NCI-H146 (cell line): ENCODE data around the gene ITK.

Experiments
- DNase-seq: peaks from one replicate; lab custom pipeline; 2025; lab: John Stamatoyannopoulos, UW

The ITK gene

DNA sequence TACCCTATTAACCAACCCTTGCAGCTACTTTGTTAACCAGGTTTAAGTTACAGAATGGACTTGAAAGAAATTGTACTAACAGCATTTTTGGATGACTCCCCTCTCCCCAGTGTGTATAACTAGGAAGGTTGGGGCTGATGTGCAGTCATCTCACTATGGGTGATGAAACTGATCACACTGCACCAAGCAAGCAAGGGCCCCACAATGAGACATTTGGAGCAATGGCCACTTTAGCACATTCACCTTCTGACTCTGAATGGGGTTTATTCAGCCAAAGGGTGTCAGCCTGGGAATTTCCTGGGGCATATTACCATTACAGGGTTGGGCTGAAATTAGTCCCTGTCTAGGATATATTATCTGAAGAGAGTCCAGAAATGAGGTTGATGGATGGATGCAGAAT lies 66.6 kb downstream of the ITK start:
- no peak for DNase-seq

DNA sequence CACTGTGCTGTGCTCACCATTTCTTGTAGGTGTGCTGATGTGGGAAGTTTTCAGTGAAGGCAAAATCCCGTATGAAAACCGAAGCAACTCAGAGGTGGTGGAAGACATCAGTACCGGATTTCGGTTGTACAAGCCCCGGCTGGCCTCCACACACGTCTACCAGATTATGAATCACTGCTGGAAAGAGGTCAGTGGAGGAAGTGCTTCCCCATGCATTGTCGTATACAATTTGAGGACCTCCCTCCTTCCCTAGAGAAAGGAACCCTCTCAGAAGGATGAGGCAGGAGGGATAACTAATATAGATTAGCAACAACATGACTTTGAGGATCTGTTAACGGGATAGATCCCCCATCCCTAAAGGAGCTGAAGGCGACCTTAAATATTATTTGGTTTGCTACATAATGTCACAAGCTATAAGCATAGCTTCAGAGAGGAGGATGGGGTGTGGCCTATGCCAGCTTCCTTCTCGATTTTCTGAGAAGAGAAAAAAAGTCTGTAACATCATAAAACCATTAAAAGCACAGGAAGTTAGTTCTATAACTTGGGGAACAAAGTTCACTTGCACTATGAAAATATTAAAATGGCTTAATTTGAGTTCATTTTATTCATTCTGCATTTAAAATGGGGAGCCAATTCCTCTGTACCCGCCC lies 68.3 kb downstream of the ITK start:
- DNase-seq: no peak

DNA sequence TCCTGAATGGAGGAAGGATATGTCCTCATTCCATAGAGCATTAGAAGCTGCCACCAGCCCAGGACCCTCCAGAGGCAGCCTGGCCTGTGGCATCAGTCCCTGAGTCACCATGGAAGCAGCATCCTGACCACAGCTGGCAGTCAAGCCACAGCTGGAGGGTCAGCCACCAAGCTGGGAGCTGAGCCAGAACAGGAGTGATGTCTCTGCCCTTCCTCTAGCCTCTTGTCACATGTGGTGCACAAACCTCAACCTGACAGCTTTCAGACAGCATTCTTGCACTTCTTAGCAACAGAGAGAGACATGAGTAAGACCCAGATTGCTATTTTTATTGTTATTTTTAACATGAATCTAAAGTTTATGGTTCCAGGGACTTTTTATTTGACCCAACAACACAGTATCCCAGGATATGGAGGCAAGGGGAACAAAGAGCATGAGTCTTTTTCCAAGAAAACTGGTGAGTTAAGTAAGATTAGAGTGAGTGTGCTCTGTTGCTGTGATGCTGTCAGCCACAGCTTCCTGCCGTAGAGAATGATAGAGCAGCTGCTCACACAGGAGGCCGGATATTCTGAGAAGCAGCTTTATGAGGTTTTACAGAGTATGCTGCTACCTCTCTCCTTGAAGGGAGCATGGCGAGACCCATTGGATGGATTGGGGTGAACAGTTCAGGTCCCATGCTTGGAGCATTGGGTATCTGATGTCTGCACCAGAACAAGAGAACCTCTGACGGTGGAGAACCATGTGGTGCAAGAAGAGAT lies 72.2 kb downstream of the ITK start:
- DNase-seq: no peak

DNA sequence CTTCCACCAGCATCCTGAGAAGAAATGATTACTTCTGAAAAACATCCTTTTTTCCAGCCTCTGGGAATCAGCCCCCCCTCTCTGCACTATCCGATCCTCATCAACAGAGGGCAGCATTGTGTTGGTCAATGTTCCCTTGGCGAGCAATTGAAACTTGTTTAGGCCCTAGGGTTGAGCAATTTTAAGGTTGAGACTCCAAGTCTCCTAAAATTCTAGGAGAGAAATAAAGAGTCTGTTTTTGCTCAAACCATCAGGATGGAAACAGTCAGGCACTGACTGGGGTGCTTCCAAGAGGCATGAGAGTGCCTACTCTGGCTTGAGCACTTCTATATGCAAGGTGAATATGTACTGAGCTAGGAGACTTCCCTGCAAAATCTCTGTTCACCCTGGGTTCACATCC lies 72.9 kb downstream of the ITK start:
- DNase-seq: peak; percentile 37

DNA sequence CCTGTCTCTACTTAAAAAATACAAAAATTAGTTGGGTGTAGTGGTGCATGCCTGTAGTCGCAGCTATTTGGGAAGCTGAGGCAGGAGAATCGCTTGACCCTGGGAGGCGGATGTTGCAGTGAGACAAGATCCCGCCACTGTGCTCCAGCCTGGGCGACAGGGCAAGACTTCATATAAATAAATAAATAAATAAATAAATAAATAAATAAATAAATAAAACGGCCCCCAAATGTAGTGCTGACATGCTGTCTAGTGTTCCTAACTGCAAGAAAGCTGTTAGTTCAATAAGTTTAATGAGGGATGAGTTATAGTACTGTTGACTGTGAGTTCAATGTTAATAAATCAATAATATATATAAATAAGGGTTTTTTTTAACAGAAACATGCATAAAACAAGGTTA lies 77.8 kb downstream of the ITK start:
- no peak for DNase-seq

DNA sequence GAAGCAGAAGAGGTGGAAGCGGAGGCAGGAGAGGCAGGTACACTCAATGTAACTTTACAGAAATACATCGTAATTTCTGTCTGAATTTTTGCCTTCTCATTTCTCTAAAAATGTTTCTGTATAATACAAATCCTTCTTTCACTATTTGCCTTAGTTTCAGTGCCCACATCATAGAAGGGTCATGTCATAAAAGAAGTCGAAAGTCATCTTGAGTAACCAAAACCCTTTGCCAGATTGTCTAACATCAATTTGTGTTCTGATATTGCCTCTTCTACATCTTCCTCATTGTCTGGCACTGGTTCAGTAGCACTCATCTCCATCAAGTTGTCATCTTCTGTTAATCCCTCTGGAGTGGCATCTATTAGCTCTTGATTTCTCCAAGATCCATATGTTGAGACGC lies 79.1 kb downstream of the ITK start:
- no peak for DNase-seq

DNA sequence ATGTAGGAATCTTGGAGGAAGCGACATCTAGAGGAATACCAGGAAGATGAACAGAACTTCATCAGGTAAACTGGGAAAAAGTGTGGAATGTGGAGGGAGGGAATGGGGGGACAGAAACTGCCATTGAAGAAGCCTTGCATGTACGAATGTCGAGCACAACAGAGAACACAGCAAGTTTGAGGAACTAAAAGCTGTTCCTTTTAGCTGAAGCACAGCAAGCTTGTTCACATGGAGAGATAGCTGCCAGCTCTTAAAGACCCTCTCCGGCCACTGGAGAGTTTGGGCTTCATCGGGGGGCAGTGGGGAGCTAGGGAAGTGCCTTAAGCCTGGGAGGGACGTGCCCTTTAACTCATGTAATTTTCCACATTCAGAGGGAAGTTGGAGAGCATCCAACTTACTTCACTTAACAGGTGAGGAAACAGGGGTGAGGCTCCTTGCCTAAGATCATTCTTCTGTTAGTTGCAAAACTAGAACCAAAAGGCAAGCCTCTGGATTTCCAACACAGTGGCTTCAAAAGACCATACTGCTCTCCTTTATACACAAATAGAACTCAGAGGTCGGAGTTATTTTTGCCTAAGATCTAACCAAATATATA lies 83.0 kb downstream of the ITK start:
- no peak for DNase-seq

DNA sequence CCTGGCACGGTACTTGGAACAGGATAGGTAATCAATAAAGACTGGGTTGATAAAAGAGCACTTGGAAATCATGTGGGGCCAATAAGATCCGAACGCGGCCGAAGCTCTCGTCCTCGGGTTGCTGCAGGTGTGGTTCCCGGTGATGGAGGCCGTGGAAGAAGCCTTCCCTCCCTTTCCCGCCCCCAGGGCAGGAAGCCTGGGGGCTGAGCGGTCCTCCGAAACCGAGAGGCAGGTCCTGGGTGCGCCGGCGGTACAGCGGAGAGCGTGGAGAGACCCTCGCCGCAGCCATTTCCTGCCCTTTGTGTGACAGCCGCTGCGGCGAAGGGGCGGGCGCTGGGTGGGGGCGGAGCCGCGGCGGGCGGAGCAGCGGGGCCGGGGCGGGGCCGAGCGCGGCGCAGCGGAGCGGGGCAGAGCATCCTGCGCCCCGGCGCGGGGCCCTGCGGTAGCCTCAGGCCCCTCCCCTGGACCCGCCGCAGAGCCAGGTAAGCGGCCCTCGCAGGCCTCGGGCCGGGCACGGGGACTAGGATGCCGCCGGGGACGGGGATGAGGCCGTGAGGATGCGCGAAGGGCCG lies 85.2 kb downstream of the ITK start, which contains the start of gene CYFIP2:
Gene CYFIP2, plus strand, starts transcription at position 410 of the 572 bp plus-strand sequence. CDS start 19,239 bp downstream, outside the sequence.
- DNase-seq: peak; percentile 80

DNA sequence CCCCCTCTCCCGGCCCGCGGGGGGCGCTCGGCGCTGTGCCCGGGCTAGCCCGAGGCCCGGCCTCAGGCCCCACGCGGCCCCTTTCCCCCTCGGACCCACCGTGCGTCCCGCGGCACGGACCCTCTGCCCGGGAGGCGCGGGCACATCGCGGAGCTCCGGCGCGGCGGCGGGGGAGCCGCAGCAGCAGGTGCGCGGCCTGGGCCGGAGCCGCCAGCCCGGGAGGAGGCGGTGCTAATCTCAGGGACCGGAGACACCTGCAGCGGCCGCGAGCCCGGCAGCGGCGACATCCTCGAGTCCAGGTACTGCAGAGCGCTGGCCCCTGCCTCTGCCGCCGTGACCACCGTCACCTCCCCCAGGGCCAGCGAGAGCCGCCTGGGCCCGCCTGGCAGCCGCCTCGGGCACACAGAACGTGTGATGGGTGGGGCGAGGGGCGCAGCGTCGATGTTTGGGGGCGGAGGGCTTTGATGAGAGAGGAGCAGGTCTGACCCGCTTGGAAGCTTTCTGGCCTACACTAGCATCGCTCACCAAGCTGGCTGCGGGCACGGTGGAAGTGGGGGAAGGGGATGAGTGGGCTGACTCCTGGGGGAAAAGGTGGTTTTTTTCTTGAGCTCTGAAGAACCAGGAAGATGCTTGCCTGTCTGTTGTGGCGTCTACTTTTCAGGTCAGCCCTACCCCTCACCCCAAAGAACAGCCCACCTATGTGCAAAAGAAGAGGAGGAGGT lies 85.8 kb downstream of the ITK start:
- peak; percentile 55 for DNase-seq

DNA sequence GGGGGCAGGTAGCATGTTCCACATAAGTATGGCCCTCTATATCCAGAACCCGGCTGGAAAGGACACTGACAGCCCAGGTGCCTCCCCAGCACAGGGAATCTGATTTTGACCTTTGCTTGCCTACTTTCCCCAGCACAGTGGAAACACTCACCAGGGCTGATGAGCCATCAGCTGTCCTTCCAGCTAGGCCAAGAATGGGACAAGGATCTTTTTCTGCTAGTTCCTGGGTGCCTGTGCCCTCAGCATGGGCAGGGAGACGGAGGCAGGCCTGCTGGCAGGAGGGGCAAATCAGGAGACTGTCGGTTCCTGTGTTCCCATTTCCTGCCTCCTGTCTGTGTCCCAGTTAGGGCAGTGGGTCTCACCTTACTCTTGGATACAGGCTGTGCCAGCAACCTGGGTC lies 86.4 kb downstream of the ITK start:
- DNase-seq: no peak

DNA sequence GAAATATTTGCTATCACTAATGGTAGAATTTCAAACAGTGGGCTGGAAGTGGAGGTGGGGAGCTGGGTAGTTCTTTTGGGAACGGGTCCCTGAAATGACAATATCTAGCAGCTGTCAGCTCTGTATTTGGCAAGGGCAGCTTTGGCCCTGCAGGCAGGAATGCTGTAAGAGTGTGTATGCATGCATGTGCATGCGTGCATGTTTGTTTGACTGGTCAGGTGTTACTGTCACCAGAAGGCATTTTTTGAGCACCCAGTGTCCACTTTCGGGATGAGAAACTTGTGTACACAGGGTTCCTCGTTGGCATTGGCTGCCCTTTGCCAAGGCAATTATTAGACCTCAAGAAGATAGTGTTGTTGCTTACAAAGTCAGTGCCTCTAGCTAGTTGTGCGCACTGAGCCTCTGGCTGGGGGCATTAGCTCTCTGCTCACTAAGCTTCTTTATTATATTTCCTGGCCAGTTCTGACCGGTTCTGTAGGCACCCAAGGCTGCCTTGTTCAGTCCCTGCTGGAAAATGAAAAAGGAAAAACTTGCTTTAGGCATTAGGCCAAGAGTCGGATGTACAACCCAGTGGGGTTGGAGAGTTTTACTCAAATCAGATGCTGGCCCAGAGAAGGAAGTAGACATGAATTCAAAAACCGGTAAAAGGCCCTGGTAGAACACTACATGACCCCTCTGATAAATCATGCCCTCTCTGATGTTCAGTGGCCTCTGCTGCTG lies 87.3 kb downstream of the ITK start:
- peak; percentile 17 for DNase-seq

DNA sequence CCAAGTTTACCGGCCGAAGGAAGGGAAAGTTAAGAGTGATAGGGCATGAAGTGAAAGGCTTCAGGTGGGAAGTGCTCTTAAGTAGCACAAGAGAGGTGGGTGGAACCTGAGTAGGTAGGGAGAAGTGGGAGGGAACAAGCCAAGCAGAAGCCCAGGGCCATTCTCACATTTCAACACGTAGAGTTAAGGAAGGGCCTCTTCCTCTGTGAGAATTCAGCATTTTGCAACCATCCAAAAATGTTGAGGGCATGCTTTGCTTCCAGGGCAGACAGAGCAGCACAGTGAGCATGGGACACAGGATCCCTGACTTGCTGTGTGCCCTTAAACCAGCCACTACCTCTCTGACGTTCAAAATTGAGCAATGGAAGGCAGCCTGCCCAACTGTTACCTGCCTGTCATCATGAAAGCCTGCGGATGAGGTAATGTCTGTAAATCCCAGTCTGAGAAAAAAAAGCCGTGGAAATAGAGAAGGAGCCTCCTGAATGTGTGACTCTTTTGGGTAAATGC lies 88.6 kb downstream of the ITK start:
- no peak for DNase-seq

DNA sequence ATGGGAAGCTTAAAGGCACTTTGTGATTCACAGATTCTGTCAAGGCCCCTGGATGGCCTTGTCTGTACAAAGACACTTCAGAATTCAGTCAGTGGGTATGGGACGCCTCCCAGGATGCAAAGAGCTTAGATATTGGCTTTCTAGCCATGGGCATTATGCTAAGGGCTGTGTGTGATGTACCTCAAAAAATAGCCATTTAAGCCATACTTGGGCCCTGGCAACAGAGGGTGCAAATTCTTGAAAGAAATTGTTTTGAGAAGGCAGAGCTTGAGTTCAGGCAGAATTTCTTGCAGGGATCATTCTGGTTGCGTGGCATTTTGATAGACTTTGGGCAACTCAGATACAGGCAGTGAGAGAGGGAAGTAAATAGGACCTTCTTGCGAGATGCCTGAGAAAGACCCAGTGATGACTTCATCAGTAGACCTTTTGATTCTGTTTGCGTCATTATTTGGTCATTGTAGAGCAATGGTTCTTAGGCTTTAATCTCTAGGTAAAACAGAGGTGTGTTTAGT lies 89.2 kb downstream of the ITK start:
- no peak for DNase-seq

DNA sequence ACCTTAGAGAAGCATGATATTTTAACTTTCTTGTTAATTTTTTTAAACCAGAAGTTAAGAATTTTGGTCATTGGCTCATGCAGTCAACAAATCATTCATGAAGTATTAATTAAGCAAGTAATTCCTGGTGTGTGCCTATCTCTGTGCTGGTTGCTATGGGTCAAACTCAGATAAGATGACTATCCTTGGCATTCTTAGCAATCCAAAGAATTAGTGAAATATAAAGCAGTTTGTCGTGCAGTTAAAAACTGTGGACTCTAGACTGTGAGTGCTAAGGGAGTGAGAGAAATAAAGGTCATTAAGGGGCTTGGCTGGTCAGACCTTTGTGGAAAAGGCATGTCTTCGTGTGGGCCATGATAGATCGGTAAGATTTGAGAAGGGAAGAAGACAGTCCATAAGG lies 90.1 kb downstream of the ITK start:
- no peak for DNase-seq

DNA sequence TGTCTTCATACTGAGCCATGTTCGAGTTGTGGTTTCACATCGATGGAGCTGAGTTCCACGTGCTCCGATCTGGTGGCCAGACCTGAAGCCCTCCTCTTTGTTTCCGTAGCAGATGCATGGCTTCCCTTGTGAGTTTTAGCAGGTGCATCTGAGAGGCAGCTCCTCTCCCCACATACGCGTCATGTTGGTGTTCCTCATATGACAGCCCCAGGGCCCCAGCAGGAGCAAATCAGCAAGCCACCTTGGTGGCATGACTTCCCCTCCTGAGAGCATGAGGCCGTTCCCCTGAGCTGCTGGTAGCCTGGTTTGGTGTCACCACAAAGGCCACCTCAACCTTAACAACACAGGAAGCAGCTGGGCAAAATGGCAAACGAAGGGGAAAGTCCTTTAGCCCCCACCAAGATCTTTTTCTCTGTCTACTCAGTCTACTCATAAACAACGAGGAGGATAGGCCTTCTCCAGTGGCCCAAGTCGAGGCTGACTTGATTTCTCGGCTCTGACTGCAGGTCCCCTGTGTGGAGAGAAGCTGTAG lies 91.2 kb downstream of the ITK start:
- DNase-seq: peak; percentile 72

DNA sequence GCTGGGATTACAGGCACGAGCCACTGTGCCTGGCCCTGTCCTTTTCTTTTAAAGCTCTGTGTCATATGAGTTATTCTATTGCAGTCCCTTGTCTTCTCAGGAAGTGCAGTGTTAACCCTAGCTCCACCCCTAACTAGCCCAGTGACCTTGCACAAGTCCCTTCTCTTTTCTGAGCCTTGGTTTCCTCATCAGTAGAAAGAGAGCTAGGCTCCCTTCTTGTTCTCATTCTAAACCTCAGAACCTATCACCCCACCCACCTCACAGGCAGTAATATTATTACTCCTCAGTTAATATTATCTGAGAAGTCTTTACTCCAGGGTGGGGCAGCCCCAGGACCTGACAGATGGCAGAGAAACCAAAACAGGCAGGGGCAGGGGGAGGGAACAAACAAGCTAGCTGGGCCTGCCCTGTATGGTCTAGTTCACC lies 92.5 kb downstream of the ITK start:
- DNase-seq: no peak

DNA sequence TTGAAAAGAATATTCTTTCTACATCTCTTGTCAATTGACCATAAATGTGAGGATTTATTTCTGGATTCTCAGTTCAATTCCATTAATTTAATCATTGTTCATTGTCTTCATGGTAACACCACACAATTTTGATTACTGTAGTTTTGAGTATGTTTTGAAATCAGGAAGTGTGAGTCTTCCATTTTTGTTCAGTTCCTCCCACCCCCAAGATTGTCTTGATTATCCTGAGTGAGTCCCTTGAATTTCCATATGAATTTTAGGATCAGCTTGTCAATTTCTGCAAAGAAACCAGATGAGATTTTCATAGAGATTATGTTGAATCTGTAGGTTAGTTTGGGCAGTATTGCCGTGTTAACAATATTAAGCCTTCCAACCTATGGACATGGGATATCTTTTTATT lies 94.8 kb downstream of the ITK start:
- no peak for DNase-seq

DNA sequence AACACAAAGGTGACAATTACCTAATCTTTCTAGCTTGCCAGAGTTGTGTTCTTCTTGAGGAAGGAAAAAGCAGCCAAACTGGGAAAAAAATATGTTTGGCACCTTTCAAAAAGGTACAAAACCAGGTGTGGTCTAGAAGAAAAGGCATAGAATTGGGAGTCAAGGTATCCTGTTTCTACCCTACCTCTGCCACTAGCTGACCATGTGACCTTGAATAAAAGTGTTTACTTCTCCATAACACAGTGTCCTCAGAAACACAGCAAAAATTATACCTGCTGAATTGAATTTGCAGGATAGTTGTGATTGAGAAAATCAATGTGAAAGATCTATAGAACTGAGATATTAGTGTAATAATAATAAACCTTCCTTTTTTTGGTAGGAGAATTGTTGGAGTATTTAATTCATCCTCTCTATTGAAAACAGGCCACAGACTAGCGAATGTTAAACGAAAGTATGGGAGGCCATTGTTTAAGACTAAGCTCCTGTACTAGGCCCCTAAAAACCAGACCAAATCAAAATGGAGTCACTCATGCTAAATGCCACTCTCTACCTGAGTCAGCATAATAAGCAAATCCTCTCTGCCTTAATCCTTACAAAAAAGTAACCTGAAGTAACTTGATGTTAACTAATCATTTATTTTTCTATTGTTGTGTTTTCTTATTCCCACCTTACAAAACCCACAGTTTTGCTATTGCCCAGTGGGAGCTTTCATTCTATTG lies 97.8 kb downstream of the ITK start:
- no peak for DNase-seq

DNA sequence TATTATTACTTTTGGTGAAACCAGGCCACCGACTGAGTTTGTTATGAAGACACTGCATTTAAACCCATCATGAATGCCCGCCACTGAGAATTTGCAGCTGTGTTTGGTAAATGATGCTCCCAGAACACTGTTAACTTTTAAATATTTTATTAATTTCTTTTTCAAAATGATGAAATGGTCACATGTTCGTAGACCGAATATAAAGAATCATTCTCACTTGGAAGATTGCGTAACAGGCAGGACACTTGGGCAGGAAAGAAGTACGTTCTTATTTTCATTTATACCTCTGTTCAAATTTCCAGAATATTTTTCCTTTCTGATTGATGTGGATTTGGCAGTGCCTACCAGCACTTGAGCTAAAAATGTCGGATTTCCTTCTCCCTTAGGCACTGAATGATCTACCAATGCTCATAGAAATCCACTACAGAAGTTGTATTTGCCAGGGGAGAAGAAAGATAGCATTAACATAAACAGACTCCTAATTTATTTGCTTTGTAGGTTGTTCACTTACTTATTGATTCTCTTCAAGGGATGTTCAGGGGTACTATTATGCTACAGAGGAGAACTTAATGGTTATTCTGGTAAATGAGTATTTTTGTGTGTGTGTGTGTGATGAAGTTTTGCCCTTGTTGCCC lies 99.1 kb downstream of the ITK start:
- no peak for DNase-seq

DNA sequence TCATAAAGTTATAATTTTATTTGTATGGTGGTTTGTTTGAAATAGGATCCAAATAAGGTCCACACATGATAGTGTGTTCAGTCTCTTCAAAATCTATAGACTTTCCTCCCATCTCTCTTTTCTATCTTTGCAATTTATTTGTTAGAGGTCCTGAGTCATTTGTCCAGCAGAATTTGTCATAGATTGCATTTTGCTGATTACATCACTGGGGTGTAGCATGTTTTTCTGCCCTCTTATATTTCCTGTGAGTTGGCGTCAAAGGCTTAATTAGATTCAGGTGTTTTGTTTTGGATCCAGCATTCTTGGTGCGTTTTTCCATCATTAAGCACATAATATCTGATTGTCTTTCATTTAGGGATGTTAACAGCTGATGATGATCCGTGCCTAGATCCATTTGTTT lies 100.3 kb downstream of the ITK start:
- DNase-seq: no peak
